ENCODE results near the gene SLC39A13. TPM values are rescaled to one million over a fixed set of nuclear protein-coding genes. Genes with fewer than 3 reads are reported as not detected.

Gene SLC39A13
- total and polyA plus RNA-seq, 2 of the 13 experiments (the other 11 are each of a cell fraction or from before 2014, with no cell fraction given), result 15.3 to 30.5 TPM

GRCh38 chr11:47407746-47408590, at the start of gene SLC39A13 (continued):
- TF ChIP-seq ZBTB20 (CRISPR knock-in tag; IDR thresholded peaks at IDR 0.05; ENCODE audit: borderline replicate concordance, low read depth) (peak; percentile 32; the same call in 1 of the 2 replicates), ZHX2 (IDR thresholded peaks at IDR 0.05; ENCODE audit: low read depth) (peak; percentile 39; the same call in 1 of the 2 replicates), ZHX2 (CRISPR knock-in tag; IDR thresholded peaks at IDR 0.05; ENCODE audit: borderline replicate concordance) (no peak), ZNF709 (CRISPR knock-in tag; IDR thresholded peaks at IDR 0.05) (peak; percentile 90; the same call in 1 of the 2 replicates), RERE (CRISPR knock-in tag; IDR thresholded peaks at IDR 0.05; ENCODE audit: low read depth) (no peak; the same call in 1 of the 2 replicates), HIVEP1 (CRISPR knock-in tag; IDR thresholded peaks at IDR 0.05) (no peak), NONO (IDR thresholded peaks at IDR 0.05) (no peak), NONO (CRISPR knock-in tag; conservative IDR thresholded peaks at IDR 0.05) (peak; percentile 97), KLF16 (CRISPR knock-in tag; IDR thresholded peaks at IDR 0.05) (peak in 1 of 2 experiments; percentile 83; a peak in 2 of 4 replicates), RNF219 (CRISPR knock-in tag; IDR thresholded peaks at IDR 0.05) (no peak; the same call in 1 of the 2 replicates), ZNF746 (CRISPR knock-in tag; IDR thresholded peaks at IDR 0.05) (peak; percentile 89), ZNF367 (CRISPR knock-in tag; IDR thresholded peaks at IDR 0.05; ENCODE audit: borderline replicate concordance) (0 out of 2 replicates have a peak, but pooled peaks have one; percentile 67), ZNF263 (CRISPR knock-in tag; IDR thresholded peaks at IDR 0.05) (peak; percentile 100), MAF1 (CRISPR knock-in tag; IDR thresholded peaks at IDR 0.05; ENCODE audit: borderline replicate concordance) (peak; percentile 17; the same call in 1 of the 2 replicates), HNRNPL (IDR thresholded peaks at IDR 0.05; ENCODE audit: low read depth, low read length) (0 out of 2 replicates have a peak, but pooled peaks have one; percentile 9)
